K562 (cell line): ENCODE data around the gene LRP4. TPM values are rescaled to one million over a fixed set of nuclear protein-coding genes. Genes with fewer than 3 reads are reported as not detected.

ENCODE experiments used
- BACH1 ChIP-seq: fragments of 200-800 bp; sonication (Bioruptor generic); IDR thresholded peaks from 2 replicates; pipeline ENCODE4 v1.6.1; 2016; ENCODE audit warnings: missing genetic modification characterization, missing compliant biosample characterization
- BCOR ChIP-seq: fragments of 450-650 bp; IDR thresholded peaks from 2 replicates; pipeline ENCODE4 v1.6.1; 2016
- BRD4 ChIP-seq: fragments of 200-600 bp; sonication (generic); IDR thresholded peaks from 2 replicates; pipeline ENCODE4 v1.6.1; 2017; ENCODE audit warnings: inconsistent platforms
- CLOCK ChIP-seq: fragments of 250-450 bp; sonication (Bioruptor Pico); IDR thresholded peaks from 2 replicates; pipeline ENCODE4 v1.4.0; 2020; ENCODE audit warnings: mild to moderate bottlenecking, moderate library complexity, borderline replicate concordance
- GMEB1 ChIP-seq: fragments of 250-450 bp; sonication (Bioruptor Pico); IDR thresholded peaks from 2 replicates; pipeline ENCODE4 v1.4.0; 2020; ENCODE audit warnings: mild to moderate bottlenecking
- HMGN3 ChIP-seq: IDR thresholded peaks from 2 replicates; pipeline ENCODE4 v1.6.1; 2011; ENCODE audit warnings: borderline replicate concordance, low read depth, mild to moderate bottlenecking, mixed read lengths, low read length; ENCODE audit not compliant: insufficient read length; ENCODE audit errors: extremely low read depth
- NFIX ChIP-seq: fragments of 250-450 bp; sonication (Bioruptor Pico); IDR thresholded peaks from 2 replicates; pipeline ENCODE4 v1.4.0; 2020; ENCODE audit warnings: low read depth, mild to moderate bottlenecking, moderate library complexity
- POLR2AphosphoS5 ChIP-seq: IDR thresholded peaks from 2 replicates; pipeline ENCODE4 v1.6.1; 2011; ENCODE audit warnings: mild to moderate bottlenecking, low read depth, low read length, moderate library complexity; ENCODE audit not compliant: control insufficient read depth, insufficient read depth
- SNIP1 ChIP-seq: fragments of 450-650 bp; IDR thresholded peaks from 2 replicates; pipeline ENCODE4 v1.7.1; 2017; ENCODE audit warnings: low read depth, mild to moderate bottlenecking
- THAP7 ChIP-seq: fragments of 250-450 bp; sonication (Bioruptor Pico); IDR thresholded peaks from 2 replicates; pipeline ENCODE4 v1.5.0; 2021
- ZBTB33 ChIP-seq: sonication (generic); formaldehyde crosslinking; IDR thresholded peaks from 2 replicates; pipeline ENCODE4 v1.8.1; 2023; ENCODE audit warnings: mild to moderate bottlenecking, missing genetic modification reagents
- ZC3H8 ChIP-seq: fragments of 450-650 bp; IDR thresholded peaks from 2 replicates; pipeline ENCODE4 v1.6.1; 2017
- ZNF639 ChIP-seq, 2 experiments: fragments of 200-800 bp in 1 of 2; sonication (Bioruptor generic) in 1 of 2; sonication (generic) in 1 of 2; formaldehyde crosslinking in 1 of 2; IDR thresholded peaks in 1 of 2; conservative IDR thresholded peaks in 1 of 2; 2 replicates each; pipeline versions ENCODE4 v1.5.0 to v1.6.1; 2016 to 2020; ENCODE audit warnings: missing compliant biosample characterization in 1 of 2, missing genetic modification characterization in 1 of 2, missing genetic modification reagents in 1 of 2
- ZNF655 ChIP-seq: fragments of 250-450 bp; sonication (Bioruptor Pico); IDR thresholded peaks from 2 replicates; pipeline ENCODE4 v1.5.0; 2021
- polyA plus RNA-seq, 8 experiments: library from polyadenylated mRNA; depleted of rRNA in 4 of 8; stranded (reverse) in 5 of 8; unstranded in 3 of 8; fragments of >200 nt; fragmentation: Nextera tagmentation in 2 of 8; fragmentation: Illumina TruSeq in 1 of 8; extraction: Ambion mirVana in 2 of 8; extraction: Trizol in 1 of 8; gene quantifications; 2 replicates each; pipeline versions ENCODE4 v1.2.1 to v1.2.3, GENCODE V29; 2011 to 2014; ENCODE audit warnings: inconsistent platforms in 1 of 8, missing spikeins in 1 of 8
- total RNA-seq, 7 experiments: library from RNA; depleted of rRNA in 6 of 7; stranded (reverse); fragments of >200 nt in 6 of 7; fragmentation: Illumina TruSeq in 2 of 7; extraction: Trizol in 2 of 7; gene quantifications; 2 replicates each; pipeline versions ENCODE4 v1.2.1 to v1.2.3, GENCODE V29; 2011 to 2021; ENCODE audit warnings: low replicate concordance in 1 of 7

Gene LRP4
- total and polyA plus RNA-seq, 9 of the 15 experiments (the other 6 are each of a cell fraction or from before 2014, with no cell fraction given) = 0.04 to 0.54 (median 0.10) TPM

- TF ChIP-seq THAP7 (CRISPR knock-in tag) = no peak
- TF ChIP-seq BACH1 (tag) = no peak
- peak; percentile 64; the same call in 1 of the 2 replicates for TF ChIP-seq SNIP1
- TF ChIP-seq POLR2AphosphoS5 = peak; percentile 84
- no peak for TF ChIP-seq ZNF639 (CRISPR knock-in tag; conservative IDR thresholded peaks at IDR 0.05 in 1 of 2, IDR thresholded peaks at IDR 0.05 in 1 of 2)
- TF ChIP-seq BCOR = no peak
- TF ChIP-seq ZNF655 (CRISPR knock-in tag) = no peak
- no peak for TF ChIP-seq NFIX (CRISPR knock-in tag)
- no peak for TF ChIP-seq CLOCK (CRISPR knock-in tag)
- 0 out of 2 replicates have a peak, but pooled peaks have one; percentile 39 for TF ChIP-seq BRD4
- TF ChIP-seq ZBTB33 (CRISPR knock-in tag) = peak; percentile 27; the same call in 1 of the 2 replicates
- no peak for TF ChIP-seq ZC3H8
- peak; percentile 19 for TF ChIP-seq HMGN3
- TF ChIP-seq GMEB1 (CRISPR knock-in tag) = peak; percentile 79
Observed at GRCh38 chr11:46845740-46846509, 72.4 kb downstream of the LRP4 start, which contains the start of gene CKAP5 (continued).
